H1 (cell line): ENCODE data around the gene GID8. TPM values are rescaled to one million over a fixed set of nuclear protein-coding genes. Genes with fewer than 3 reads are reported as not detected.

Experiments used
- CTCF ChIA-PET: fragments of 300-600 bp; sonication (Branson Sonifier 250); formaldehyde crosslinking; loops from one replicate; lab custom pipeline; 2021; ENCODE audit not compliant: partially characterized antibody; lab: Charles Lee
- POLR2A ChIA-PET: fragments of 300-600 bp; sonication (Branson Sonifier 250); formaldehyde crosslinking; loops from one replicate; lab custom pipeline; 2021; ENCODE audit warnings: inconsistent platforms; ENCODE audit not compliant: partially characterized antibody; lab: Charles Lee
- DNase-seq, 2 experiments: peaks; one replicate each; pipeline versions ENCODE4 v3.0.0 to v3.0.0-alpha.2; 2010 to 2022; ENCODE audit warnings: low spot score in 2 of 2, low read depth in 1 of 2, mixed read lengths in 1 of 2
- FAIRE-seq: peaks from 2 replicates; lab custom pipeline; 2011; peaks lifted over from hg19 to GRCh38; lab: Jason Lieb, UNC
- H2AFZ ChIP-seq: 2 replicates; pipeline ENCODE4 v1.8.1; 2012; ENCODE audit warnings: low read length, inconsistent platforms
- H2AK5ac ChIP-seq: 2 replicates; pipeline ENCODE4 v1.6.1; 2013; ENCODE audit warnings: low read depth, low read length
- H2BK120ac ChIP-seq: replicated peaks from 2 replicates; pipeline ENCODE3; 2013; ENCODE audit warnings: low read depth, low read length, inconsistent platforms
- H2BK12ac ChIP-seq: 2 replicates; pipeline ENCODE4 v1.6.1; 2013; ENCODE audit warnings: low read depth, low read length
- H2BK15ac ChIP-seq: 2 replicates; pipeline ENCODE4 v1.6.1; 2013; ENCODE audit warnings: low read length
- H2BK20ac ChIP-seq: 2 replicates; pipeline ENCODE4 v1.6.1; 2013; ENCODE audit warnings: low read length
- H2BK5ac ChIP-seq: 2 replicates; pipeline ENCODE4 v1.6.1; 2013; ENCODE audit warnings: low read depth, low read length
- H3K14ac ChIP-seq: 2 replicates; pipeline ENCODE4 v1.6.1; 2013; ENCODE audit warnings: inconsistent platforms; ENCODE audit not compliant: insufficient read length
- H3K18ac ChIP-seq: 2 replicates; pipeline ENCODE4 v1.6.1; 2013; ENCODE audit warnings: low read length; ENCODE audit errors: extremely low read depth
- H3K23ac ChIP-seq: 2 replicates; pipeline ENCODE4 v1.6.1; 2013; ENCODE audit warnings: inconsistent platforms; ENCODE audit not compliant: insufficient read length
- H3K23me2 ChIP-seq: 2 replicates; pipeline ENCODE4 v1.6.1; 2013; ENCODE audit warnings: low read depth, low read length
- H3K27ac ChIP-seq: 2 replicates; pipeline ENCODE4 v1.6.1; 2011; ENCODE audit warnings: low read depth, low read length, inconsistent platforms
- H3K27me3 ChIP-seq, 4 experiments: replicated peaks in 1 of 4; 1 replicate in 1 of 4; 2 replicates in 3 of 4; pipeline versions ENCODE4 v1.6.1 to v1.8.1; 2011 to 2013; ENCODE audit warnings: low read length in 3 of 4, mild to moderate bottlenecking in 3 of 4, inconsistent platforms in 2 of 4, mixed read lengths in 2 of 4, moderate library complexity in 1 of 4; ENCODE audit not compliant: control insufficient read depth in 3 of 4, insufficient read depth in 3 of 4; ENCODE audit errors: extremely low read depth in 1 of 4
- H3K36me3 ChIP-seq, 4 experiments: 2 replicates each; pipeline versions ENCODE4 v1.6.1 to v1.8.1; 2011 to 2013; ENCODE audit warnings: mild to moderate bottlenecking in 4 of 4, low read length in 3 of 4, moderate library complexity in 2 of 4, control low read depth in 1 of 4, inconsistent platforms in 1 of 4; ENCODE audit not compliant: insufficient read depth in 4 of 4, control insufficient read depth in 2 of 4
- H3K4ac ChIP-seq: replicated peaks from 2 replicates; pipeline ENCODE3; 2013; ENCODE audit warnings: low read length, low read depth, mixed read lengths, inconsistent platforms; ENCODE audit not compliant: insufficient read length
- H3K4me1 ChIP-seq, 4 experiments: replicated peaks in 1 of 4; 1 replicate in 1 of 4; 2 replicates in 3 of 4; pipeline versions ENCODE4 v1.6.1 to v1.8.1; 2011 to 2013; ENCODE audit warnings: low read length in 3 of 4, inconsistent platforms in 2 of 4, mixed read lengths in 1 of 4; ENCODE audit not compliant: insufficient read depth in 4 of 4, control insufficient read depth in 3 of 4
- H3K4me2 ChIP-seq, 2 experiments: 2 replicates each; pipeline versions ENCODE4 v1.6.1 to v1.8.1; 2011 to 2013; ENCODE audit warnings: low read depth in 2 of 2, low read length in 2 of 2, control low read depth in 1 of 2, inconsistent platforms in 1 of 2, mild to moderate bottlenecking in 1 of 2; ENCODE audit not compliant: insufficient read depth in 1 of 2
- H3K4me3 ChIP-seq, 4 experiments: fragments of 200-600, 300-600 bp in 1 of 4; sonication (generic), shearing (Covaris generic), sonication (Bioruptor Twin) in 1 of 4; 2 replicates each; pipeline versions ENCODE4 v1.5.1 to v1.8.1; 2011 to 2016; ENCODE audit warnings: low read length in 4 of 4, low read depth in 3 of 4, control low read depth in 2 of 4, inconsistent platforms in 2 of 4, mild to moderate bottlenecking in 2 of 4, mixed read lengths in 1 of 4, moderate library complexity in 1 of 4; ENCODE audit not compliant: insufficient read depth in 2 of 4; ENCODE audit errors: extremely low read depth in 1 of 4
- H3K56ac ChIP-seq: replicated peaks from 2 replicates; pipeline ENCODE3; 2013; ENCODE audit warnings: low read depth, mild to moderate bottlenecking, mixed read lengths, low read length, inconsistent platforms; ENCODE audit not compliant: insufficient read length
- H3K79me1 ChIP-seq: 2 replicates; pipeline ENCODE4 v1.6.1; 2013; ENCODE audit warnings: low read depth, low read length, control low read depth
- H3K79me2 ChIP-seq, 2 experiments: 2 replicates each; pipeline versions ENCODE4 v1.6.1 to v1.8.1; 2012 to 2013; ENCODE audit warnings: low read length in 2 of 2, mild to moderate bottlenecking in 2 of 2, inconsistent platforms in 1 of 2; ENCODE audit not compliant: insufficient read depth in 2 of 2, control insufficient read depth in 1 of 2
- H3K9ac ChIP-seq, 4 experiments: replicated peaks in 1 of 4; 1 replicate in 1 of 4; 2 replicates in 3 of 4; pipeline versions ENCODE4 v1.6.1 to v1.8.1; 2011 to 2013; ENCODE audit warnings: low read depth in 3 of 4, low read length in 3 of 4, control low read depth in 2 of 4, mild to moderate bottlenecking in 2 of 4, moderate library complexity in 2 of 4, inconsistent platforms in 1 of 4; ENCODE audit errors: extremely low read depth in 1 of 4
- H3K9me3 ChIP-seq, 2 experiments: 2 replicates each; pipeline versions ENCODE4 v1.6.1 to v1.8.1; 2012 to 2013; ENCODE audit warnings: mild to moderate bottlenecking in 2 of 2, moderate library complexity in 2 of 2, control low read depth in 1 of 2, inconsistent platforms in 1 of 2, low read depth in 1 of 2, low read length in 1 of 2, mixed read lengths in 1 of 2; ENCODE audit not compliant: insufficient read depth in 2 of 2
- H4K20me1 ChIP-seq, 2 experiments: replicated peaks in 1 of 2; 2 replicates each; pipeline versions ENCODE3 to v1.8.1; 2011 to 2013; ENCODE audit warnings: inconsistent platforms in 2 of 2, low read length in 2 of 2, mild to moderate bottlenecking in 1 of 2; ENCODE audit not compliant: insufficient read depth in 2 of 2, control insufficient read depth in 1 of 2
- H4K5ac ChIP-seq: 2 replicates; pipeline ENCODE4 v1.6.1; 2013; ENCODE audit warnings: low read length, low read depth, mixed read lengths, inconsistent platforms; ENCODE audit not compliant: insufficient read length
- H4K8ac ChIP-seq: 2 replicates; pipeline ENCODE4 v1.8.0; 2013; ENCODE audit warnings: mild to moderate bottlenecking, moderate library complexity, low read length, inconsistent platforms; ENCODE audit not compliant: insufficient read depth; ENCODE audit errors: extremely low read depth
- H4K91ac ChIP-seq: replicated peaks from 2 replicates; pipeline ENCODE3; 2013; ENCODE audit warnings: low read length, mixed read lengths, inconsistent platforms; ENCODE audit not compliant: insufficient read length
- HDAC2 ChIP-seq, 2 experiments: fragments of 300-600 bp in 1 of 2; sonication (generic) in 1 of 2; IDR thresholded peaks; 2 replicates each; pipeline ENCODE4 v1.6.1; 2011 to 2012; ENCODE audit warnings: low read depth in 2 of 2, low read length in 2 of 2, mild to moderate bottlenecking in 2 of 2, moderate library complexity in 2 of 2, borderline replicate concordance in 1 of 2, inconsistent platforms in 1 of 2
- POLR2AphosphoS5 ChIP-seq: IDR thresholded peaks from 2 replicates; pipeline ENCODE4 v1.6.1; 2011; ENCODE audit warnings: low read depth, low read length
- WGBS, 2 experiments: shearing (Covaris generic) in 1 of 2; methylation state at CpG; one replicate each; pipeline versions ENCODE4 v1.1.6 to v1.1.7; 2013 to 2015; ENCODE audit warnings: low lambda C conversion rate in 2 of 2, mixed read lengths in 2 of 2, inconsistent platforms in 1 of 2, low coverage in 1 of 2, missing lambda C conversion rate in 1 of 2; ENCODE audit not compliant: insufficient replicate concordance in 2 of 2, insufficient coverage in 1 of 2, insufficient read length in 1 of 2; ENCODE audit errors: extremely low coverage in 1 of 2, missing lambda C conversion rate in 1 of 2; 5-methylcytosine and 5-hydroxymethylcytosine counted together
- polyA plus RNA-seq, 7 experiments: library from polyadenylated mRNA; depleted of rRNA in 3 of 7; stranded (reverse) in 5 of 7; unstranded in 2 of 7; fragments of >200 nt in 5 of 7; fragments of 200-250 nt in 2 of 7; gene quantifications; 1 replicate in 5 of 7; 2 replicates in 1 of 7; 4 replicates in 1 of 7; pipeline versions ENCODE4 v1.2.1 to v1.2.3, GENCODE V29; 2011 to 2013; ENCODE audit warnings: missing spikeins in 2 of 7, mixed read lengths in 2 of 7
- total RNA-seq: library from RNA; stranded (reverse); fragmentation: NEBNext Ultra II Directional; extraction: Animal tissue kit (Norgen Biotek cat#: 25700); gene quantifications from 2 replicates; pipeline ENCODE4 v1.2.1, GENCODE V29; 2021

Gene GID8
- total and polyA plus RNA-seq, 2 of the 8 experiments (the other 6 are each of a cell fraction or from before 2014, with no cell fraction given): 39.7 to 72.9 TPM

DNA sequence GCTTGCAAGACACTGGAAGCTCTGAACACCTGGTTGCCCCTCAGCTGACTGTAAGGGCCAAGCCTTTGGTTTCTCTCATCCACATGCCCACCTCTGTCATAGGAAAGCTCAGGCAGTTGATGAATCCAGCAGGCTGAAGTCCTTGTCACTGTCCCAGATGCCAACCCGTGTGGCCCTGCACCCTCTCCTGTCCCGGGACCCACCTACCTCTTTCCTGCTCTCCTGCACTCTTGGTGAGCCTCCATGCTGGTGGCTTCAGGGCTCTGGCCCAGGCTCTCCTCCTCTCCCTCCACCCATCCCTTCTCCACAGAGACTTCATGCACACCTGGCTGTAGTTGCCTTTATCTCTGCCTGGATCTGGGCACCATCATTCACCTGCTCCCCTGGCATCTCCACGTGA is 4.0 kb upstream of the GID8 start:
- peak overlapping the region; percentile 26 for H2BK5ac ChIP-seq
- H3K79me1 ChIP-seq: peaks cover 6% of the 10 kb centered on the region
- H3K9ac ChIP-seq: no peak overlapping the region
- H3K4me1 ChIP-seq: peaks cover 3 to 29% (median 13%) of the 10 kb centered on the region in 4 experiments
- no peak overlapping the region for H3K4ac ChIP-seq
- H3K18ac ChIP-seq: no peak overlapping the region
- H2AK5ac ChIP-seq: no peak overlapping the region
- H2AFZ ChIP-seq: no peak overlapping the region
- peak overlapping the region in 1 of 2 experiments; percentile 77; a peak in 1 of 4 replicates for H3K4me2 ChIP-seq
- no peak for FAIRE-seq
- H2BK12ac ChIP-seq: no peak overlapping the region
- H3K23ac ChIP-seq: no peak overlapping the region
- H4K91ac ChIP-seq: peak overlapping the region; percentile 16
- peaks cover 12% of the 10 kb centered on the region for H3K23me2 ChIP-seq
- ChIA-PET POLR2A (interaction anchor here (0.8 to 19.4 kb wide), 8 partner anchors 9 to 81 kb away, joined by 3 to 363 read pairs (median 12); partner anchors contain the start of genes DIDO1 and SLC17A9), CTCF (interaction anchor here (0.7 to 4.0 kb wide), 16 partner anchors 9 to 1000 kb away, joined by 3 to 21 read pairs (median 4); partner anchors contain the start of gene SLC17A9)
- peaks cover 69 to 89% of the 10 kb centered on the region in 2 experiments for H3K79me2 ChIP-seq
- H2BK20ac ChIP-seq: no peak overlapping the region
- no peak for DNase-seq
- H4K5ac ChIP-seq: no peak overlapping the region
- no peaks in the 10 kb centered on the region for H3K27me3 ChIP-seq
- H2BK15ac ChIP-seq: no peak overlapping the region
- H3K4me3 ChIP-seq: no peak overlapping the region
- H3K36me3 ChIP-seq: peaks cover 0 to 23% (median 5%) of the 10 kb centered on the region in 4 experiments; a peak in 4 of 8 replicates
- peak; percentile 49; the same call in 1 of the 2 replicates for TF ChIP-seq POLR2AphosphoS5
- no peak for TF ChIP-seq HDAC2 (IDR thresholded peaks at IDR 0.05; ENCODE audit: borderline replicate concordance in 1 of 2, low read depth in 2 of 2, low read length in 2 of 2)
- TF ChIP-seq, all 59 proteins: peak for 1
- peaks cover 27 to 32% of the 10 kb centered on the region in 2 experiments for H4K20me1 ChIP-seq
- H3K27ac ChIP-seq: no peak overlapping the region
- peak overlapping the region; percentile 93; the same call in 1 of the 2 replicates for H4K8ac ChIP-seq
- no peak overlapping the region for H3K56ac ChIP-seq
- WGBS, 2 experiments: 79% methylated on average over 3 of the region's 3 CpGs; no CpG with 5 or more reads in 1 of the 2 experiments
- H3K14ac ChIP-seq: no peak overlapping the region
- no peaks in the 10 kb centered on the region for H3K9me3 ChIP-seq
- H2BK120ac ChIP-seq: no peak overlapping the region
